Effector CD8-positive, alpha-beta T cell (primary cell): ENCODE results near the gene COL4A1.

ENCODE experiments used
- DNase-seq: peaks from one replicate; lab custom pipeline; 2025; lab: John Stamatoyannopoulos, UW
- total RNA-seq, 4 experiments: gene quantifications; one replicate each; lab custom pipeline; 2026; lab: John Stamatoyannopoulos, UW

Gene COL4A1
- 0 to 6.3 (median 0.84) reads per million in 4 experiments for total RNA-seq

DNA sequence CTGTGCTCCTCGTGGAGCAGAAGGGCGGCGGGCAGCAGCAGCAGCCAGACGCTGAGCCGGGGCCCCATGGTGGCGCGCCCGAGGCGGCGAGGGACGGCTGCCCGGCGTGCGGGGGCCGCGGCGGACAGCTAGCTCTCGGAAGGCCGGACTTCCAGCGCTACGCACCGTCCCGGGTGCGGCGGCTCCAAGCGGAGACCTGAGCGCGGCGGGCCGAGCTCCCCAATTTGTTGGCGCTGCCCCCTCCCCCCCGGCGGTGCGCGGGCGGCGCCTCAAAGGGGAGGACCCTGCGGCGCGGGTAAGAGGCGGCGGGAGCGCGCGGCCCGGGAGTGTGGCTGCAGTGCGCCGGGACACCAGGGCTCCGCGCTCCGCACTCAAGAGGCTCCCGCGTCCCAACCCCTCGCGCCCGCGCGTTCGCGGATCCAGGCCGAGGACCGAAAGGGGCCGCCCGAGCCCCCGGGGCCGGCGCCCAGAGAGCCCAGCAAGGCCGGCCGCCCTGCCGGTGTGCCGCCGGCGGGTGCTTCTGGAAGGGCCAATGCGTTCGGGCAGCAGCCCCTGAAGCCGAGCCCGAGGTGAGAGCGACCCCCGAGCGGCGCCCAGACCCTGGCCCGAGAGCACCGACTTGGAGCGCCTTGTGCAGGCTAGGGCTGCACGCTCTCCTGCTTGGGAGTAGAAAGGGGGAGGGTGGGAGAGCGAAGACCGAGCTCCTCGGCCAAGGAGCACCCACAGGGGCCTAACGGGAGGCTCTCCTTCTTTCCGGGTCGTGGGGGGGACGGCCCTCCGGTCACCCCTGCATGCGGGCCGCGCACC is at the start of gene COL4A1, which contains the start of gene COL4A2:
TSS of gene COL4A1 (minus strand) at position 198 of the 807 bp plus-strand sequence. CDS start at position 68, 130 bp downstream.
TSS of gene COL4A2 (plus strand) at position 325 of the 807 bp plus-strand sequence. CDS start 620 bp downstream, outside the sequence.
- DNase-seq: no peak

DNA sequence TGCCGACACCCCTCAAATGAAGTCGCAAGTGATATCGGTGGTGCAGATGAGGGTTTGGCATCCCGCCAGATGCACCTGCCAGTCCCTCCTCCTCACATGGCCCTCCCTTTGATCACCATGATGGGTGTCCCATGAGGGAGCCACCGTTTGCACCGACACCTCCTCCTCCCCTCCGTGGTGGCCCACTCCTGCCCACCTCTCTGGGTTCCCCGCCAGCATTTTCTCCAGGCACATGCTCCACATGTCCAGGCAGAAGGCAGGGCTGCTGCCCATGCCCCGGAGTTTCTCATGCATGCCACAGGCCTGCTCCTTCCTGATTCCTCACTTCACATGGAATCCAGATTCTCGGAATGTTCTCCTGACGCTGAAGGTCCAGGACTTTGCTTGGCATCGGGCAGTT is 49.4 kb upstream of the COL4A1 start:
- DNase-seq: no peak

DNA sequence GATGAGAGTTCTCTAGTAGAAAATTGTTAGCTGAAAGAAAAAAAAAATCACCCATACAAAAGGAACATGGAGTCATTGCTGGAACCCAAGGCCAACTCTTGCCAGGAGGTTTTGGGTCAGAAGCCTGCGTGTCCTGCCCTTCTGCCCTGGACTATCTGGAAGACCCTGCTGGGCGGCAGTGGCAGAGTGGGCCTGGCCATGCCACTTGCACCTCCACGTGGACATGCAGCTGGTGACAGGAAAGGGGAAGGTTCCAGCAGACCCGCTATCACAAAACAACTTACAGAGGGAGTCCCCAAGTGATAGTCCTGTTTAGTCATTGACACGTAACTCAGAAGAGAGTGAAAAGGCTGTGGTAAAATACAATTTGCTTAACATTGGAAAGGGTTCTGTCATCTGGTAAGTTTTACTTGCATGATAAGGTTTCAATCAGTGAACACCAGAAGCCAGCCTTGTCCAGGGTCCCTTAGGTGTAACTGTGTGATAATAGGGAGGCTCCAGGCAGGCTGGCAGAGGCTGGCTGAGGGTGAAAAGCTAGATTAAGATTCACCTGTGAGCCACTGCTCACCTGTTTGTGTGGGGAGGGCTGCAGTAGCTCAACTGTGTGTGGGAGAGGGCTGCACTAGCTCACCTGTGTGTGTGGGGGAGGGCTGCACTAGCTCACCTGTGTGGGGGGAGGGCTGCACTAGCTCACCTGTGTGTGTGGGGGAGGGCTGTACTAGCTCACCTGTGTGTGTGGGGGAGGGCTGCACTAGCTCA is 47.9 kb upstream of the COL4A1 start:
- DNase-seq: no peak

DNA sequence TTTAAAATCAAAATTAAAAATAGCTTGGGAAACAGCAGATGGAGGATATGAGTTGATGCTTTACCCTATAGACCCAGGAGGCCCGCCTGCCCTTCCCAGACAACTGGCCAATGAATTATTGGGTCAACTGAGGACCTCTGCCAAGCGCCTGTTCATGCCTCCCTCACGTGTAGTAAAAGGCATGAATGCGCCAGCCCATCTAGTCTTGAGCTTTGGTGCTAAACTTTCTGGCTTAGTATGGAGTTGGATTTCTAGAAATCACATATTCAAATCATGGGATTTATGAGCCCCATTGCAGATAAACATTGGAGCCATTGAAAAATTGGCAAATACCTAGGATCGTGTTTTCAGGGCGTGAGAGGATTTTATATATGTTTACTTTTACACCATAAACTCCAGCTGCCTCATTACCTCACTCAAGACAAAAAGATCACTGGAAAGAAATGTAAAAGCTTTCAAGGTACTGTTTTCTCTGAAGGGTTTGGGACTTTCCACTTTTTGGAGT is 47.2 kb upstream of the COL4A1 start:
- DNase-seq: no peak

DNA sequence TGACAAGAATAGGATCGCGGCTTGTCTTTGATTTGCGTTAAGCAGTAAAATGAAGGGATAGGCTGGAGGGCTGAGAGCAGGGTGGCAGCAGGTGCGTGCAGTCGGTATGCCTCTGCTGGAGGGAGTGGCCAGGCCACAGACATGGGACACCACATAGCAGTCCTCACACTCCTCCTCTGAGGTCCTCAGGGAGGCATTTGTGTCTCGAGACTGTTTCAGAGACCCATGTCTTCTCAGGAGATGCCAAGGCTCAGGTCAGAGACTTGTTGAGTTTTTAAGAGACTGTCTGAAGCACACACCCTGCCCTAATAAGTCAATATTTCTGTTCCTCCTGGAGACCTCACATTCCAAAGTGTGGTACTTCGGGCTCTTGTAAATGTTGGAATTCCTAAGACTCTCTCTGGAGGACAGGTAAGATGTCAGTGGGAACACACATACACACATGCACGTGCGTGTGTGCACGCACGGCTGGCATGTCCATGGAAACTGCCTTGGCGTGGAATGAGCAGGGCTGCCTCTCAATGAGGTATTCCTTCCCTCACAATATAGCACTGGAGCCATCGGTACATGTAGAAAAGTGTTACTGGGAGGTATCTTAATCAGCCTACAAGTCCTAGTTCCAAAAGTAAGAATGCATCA is 46.5 kb upstream of the COL4A1 start:
- no peak for DNase-seq

DNA sequence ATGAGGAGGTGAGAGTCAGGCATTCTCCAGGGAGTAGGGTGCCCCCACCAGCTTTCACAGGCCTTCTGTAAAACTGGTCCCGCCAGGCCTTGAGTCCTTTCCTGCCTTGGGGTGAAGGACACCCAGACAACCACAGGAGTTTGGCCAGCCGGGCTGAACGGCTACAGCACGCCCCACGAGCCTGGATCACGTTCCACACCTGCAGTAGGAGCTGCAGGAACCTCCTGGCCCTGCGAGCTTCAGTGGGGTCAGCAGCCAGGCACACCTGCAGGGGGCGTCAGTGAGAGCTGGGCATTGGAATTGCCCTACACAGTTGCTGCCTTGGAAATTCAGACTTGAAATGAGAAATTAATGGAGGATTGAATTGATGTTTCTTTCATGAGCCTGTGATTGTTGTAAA is 45.8 kb upstream of the COL4A1 start:
- no peak for DNase-seq

DNA sequence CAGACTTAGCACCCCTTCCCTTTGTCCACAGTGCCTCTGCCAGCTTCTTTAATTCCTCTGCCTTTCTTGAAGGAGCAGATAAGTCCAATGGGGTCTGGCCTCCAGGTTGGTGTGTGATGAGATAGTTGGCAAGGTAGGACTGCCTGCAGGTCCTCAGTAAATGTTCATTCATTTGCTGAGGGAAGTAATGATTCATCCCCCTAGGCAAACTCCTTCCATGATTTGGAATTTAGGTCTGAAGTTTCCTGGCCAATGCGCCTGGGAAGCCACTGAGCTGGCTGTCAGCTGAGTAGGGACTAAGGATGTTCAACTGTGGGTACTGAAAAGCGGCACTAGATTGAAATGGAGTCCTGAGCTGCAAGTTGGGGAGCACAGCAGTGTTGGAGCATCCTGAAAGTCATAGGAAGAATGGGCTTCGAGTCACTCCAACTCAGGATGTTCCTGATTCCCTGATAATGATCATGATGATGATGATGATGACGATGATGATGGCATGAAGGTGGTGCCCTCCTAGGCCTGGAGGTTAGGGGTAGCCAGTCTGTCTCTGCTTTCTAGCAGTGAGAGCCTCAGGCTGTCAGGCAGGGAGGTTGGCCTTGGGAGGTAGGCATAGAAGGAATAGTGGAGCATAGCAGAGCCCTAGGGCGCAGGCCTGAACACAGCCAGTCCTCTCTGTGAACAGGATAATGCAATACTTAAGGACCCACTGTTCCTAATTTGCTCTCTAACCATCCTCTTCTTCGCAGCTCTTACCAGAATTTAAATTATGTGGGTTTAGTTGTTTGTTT is 44.9 kb upstream of the COL4A1 start:
- DNase-seq: no peak

DNA sequence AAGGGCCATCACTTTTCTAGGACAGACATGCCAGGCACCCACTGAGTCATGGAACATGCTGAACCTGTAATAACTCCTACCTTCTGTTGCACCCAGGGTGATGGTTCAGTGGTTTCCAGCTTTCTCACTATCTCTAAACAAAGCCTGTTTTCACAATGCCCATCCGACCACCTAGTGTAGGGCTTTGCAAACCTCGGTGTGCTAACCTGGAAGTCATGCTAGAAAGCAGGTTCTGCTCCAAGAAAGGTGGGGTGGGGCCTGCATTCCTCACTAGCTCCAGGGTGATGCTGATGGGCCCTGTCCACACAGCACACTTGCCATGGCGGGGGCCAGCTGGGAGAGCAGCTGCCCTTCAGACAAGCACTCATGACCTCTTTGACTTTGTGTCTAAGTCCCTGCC is 43.6 kb upstream of the COL4A1 start:
- no peak for DNase-seq

DNA sequence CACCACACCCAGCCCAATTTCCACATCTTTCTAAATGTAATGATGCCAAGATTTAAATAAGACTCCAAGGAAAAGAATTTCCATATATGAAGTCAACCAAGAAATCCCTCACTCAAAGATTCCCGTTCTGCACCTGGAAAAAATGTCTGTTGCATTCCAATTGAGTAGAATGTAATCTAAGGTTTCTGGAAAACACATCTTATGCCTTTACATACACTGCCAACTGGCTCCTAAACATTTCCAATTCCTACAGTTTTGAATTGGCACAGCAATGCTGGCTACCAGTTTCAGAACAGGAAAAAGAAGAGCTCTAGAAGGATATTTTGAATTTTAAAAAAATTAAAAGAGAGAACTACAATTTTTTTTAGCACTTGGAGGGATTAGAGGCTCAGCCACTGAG is 43.1 kb upstream of the COL4A1 start:
- DNase-seq: no peak

DNA sequence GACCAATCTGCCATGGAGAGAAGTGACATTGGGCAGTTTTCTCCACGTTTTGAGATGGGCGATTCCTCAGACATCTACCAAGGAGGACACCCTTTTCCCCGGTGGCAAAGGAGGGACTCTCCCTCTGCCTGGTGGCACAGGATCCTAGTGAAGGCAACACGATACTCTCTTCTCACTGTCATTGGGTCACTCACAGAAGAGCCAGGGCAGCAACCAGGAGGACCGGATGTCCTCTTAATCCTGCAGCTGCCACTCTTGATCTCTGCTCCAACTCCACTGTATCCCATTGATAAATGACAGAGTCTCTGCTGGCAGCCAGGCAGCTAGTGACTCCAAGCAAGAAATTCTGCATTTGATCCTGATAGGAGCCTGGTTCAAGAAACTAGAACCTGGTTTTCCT is 42.3 kb upstream of the COL4A1 start:
- no peak for DNase-seq

DNA sequence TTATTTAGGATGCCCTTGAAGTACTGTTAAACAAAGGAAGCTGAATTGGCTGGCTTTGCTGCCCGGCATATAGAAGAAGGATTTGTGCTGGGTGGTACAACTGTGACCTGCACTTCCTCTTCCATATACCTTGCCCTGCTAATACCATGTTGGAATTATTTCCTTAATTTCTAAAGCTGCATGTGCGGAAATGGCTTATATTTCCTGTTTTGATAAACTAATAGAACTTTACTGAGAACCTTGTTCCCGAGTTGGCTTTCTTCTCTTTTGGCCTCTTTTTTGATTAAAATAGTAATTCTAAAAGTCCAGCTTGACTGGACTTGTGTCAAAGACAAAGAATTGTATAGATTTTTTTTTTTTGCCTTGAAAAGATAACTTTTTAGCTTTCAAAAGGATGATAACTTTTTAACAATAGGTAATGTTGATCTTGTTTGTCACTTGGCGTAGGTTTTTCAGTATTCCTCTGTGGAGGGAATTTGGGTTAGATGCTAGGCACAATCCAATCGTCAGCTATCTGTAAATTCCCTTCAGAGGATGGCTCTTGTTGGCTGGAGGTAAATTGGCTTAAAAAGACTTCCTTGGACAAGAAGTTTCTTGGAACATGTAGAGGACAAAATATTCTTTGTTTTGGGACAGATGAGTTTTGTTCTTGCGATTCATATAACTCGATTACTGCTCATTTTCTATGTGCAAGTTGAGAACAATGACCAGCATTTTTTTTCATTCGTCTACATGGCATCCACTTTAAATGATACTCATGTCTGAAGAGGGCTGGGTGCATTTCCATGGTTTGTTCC is 41.5 kb upstream of the COL4A1 start:
- no peak for DNase-seq

DNA sequence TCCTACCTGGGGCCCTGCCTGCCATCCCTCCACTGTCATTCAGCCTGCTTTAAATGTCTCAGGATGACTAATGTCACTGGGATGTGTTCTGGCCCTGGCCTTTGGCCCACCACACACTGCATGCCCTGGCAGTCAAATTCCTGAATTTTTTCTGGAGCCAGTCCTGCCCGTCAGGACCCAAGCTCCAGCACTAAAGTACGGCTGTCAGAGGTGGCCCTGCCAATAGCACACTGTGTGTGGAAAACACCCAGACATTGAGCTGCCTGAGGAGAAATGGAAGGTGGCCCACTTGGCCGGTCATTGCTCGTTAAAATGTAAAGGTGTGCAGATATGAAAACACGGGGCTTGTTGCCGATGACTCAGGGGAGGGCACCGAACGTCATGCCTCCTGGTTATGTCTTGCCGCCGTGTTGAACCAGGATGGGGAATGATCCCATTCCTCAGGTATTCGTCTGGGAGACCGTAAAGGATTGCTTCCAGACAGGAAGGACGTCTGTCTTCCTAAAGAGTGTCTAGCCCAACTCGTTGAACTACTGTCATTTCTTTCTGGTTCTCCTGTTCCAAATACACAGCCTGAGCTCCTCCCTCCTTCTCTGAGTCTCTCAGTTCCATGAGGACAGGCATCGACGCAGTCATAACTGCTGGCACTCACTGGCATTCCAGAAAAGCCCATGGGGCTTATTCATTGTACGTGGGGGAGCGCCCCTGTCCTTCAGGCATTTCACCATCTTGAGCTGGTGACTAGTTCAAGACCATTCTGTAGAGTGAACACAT is 40.8 kb upstream of the COL4A1 start:
- DNase-seq: no peak

DNA sequence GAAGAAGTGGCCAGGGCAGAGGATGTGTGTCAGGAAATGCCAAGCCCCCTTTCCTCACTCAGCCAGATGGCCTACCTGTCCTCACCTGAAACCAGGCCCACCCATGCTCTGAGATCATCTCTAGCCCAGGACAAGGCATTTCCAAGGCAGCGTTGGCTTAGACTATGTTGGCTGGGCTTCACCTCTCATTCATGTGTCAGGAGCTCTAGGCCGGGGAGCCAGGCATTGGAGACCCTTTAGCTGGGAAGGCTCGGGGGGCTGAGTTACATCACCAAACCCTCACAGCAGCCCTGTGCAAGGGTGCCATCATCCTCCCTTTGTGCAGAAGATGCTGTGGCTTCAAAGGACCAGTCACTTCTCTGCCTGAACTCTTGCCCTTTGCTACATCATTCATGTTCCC is 40.1 kb upstream of the COL4A1 start:
- DNase-seq: no peak

DNA sequence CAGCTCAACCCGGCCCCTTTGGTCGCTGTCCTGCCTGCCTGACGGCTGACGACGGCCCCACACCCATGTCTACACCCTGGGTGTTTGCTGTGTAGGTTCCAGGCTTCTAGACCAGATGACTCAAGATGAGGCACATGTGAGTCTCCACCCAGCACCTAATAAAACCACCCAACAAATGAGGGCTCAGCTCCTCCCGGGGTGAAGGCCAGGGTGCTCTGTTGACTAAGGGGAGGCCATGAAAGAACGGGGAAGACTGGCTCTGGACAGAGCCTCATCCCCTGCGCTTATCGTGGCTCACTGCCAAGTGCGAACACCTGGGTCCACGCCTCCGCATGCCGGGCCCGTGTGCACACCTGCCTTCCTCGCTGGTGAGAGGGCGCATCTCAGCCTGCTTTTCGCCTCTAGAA is 39.7 kb upstream of the COL4A1 start:
- DNase-seq: no peak

DNA sequence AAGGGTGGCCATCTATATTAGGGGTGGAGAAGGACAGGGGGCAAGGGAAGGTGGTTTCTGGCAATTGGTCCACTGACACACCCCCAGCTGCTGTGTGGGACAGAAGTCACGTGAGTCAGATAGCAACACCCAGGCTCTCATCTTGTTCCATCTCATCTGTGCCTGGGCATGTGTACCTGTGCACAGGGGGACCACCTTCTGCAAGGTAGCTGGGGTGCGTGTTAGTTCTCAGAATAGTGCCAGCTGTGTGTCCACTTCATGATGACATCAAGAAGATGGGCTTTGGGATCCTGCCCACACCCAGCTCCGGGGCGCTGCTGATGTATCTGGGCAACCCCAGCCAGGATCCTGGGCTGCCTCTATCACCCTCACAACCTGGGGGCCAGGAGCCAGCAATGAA is 38.7 kb upstream of the COL4A1 start:
- DNase-seq: no peak

DNA sequence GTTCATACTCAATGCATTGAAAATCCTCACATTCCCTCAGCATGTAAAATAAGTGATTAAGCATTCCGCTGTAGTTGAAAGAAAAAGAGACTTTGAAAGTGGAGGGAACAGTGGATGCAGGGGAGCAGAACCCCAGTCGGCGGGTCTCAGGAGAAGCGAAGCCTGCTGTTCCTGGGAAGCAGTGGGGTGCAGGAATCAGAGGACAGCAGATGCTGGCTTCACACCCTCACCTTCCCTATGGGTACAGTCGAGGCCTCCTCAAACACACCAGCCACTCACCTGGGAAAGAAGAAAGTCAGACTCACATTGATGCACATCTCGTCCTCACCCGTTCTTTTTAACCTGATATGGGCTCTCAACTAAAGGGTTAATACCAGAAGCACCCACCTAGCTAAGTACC is 38.3 kb upstream of the COL4A1 start:
- DNase-seq: no peak

DNA sequence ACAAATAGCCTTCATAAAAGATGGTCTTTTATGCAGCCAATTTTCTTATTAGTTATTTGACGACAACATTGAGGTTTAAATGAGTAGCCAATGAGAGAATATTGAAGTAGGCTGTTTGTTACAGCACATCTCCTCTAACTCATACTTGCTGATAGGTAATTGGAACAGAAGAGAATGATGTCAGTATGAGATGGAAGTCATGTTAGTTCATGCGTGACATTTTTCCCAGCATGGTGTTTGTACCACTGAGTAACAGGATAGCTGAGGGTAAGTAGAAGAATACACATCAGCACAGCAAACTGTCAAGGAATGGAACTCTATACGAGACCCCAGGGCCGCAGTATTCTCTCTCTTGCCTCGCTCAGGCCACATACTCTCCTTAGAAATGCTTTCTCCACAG is 37.4 kb upstream of the COL4A1 start:
- no peak for DNase-seq

DNA sequence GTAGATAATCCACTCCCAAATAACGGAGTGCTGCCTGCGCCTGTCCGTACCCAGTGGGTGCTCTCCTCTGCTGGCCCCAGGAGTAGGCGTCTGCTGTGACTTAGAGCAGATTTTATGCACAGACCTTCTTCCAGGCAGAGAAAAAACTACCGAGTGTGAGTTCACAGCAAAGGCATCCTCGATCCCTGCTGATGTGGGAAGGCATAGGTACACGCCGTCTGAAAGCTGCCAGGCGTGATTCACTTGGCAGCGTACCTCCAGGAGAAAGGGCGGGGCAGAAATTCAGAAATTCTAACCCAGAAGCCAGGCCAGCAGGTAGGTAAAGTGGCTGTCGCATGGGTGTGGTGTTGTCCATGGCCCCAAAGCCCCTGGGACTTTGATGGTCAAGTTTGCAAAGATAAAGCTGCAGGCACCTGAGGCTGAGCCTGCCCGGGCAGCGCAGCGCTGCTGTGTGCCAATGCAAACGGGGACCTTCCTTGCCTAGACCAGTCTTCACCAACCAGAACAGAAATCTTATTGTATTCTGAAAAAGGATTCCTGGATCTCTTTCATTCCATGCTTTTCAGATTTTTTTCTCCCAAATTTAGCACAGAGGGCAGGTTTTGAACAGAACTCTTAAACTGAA is 36.4 kb upstream of the COL4A1 start:
- DNase-seq: no peak

DNA sequence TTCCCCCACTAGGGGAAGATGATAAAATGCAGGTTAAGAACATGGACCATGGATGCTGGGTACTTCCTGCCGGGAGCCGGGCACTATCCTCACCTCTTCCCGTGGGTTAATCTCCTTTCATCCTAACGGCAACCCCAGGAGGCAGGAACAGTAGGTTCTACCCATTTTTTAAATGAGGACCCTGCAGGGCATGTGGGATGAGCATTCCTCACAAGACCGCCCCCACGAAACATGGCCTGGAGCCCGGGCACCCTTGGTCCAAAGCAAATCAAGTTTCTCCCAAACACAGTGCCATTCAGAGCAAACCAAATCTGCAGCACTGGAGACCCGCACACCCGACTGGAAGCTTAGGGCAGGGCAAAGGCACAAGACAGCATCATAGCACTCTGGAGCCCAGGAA is 35.5 kb upstream of the COL4A1 start:
- no peak for DNase-seq
